Activated naive CD8-positive, alpha-beta T cell treated with anti-CD3 and anti-CD28 coated beads, Interleukin-2, amount 10 ng/mL, durations not matched to agents 7 days and 5 days (primary cell): ENCODE results near the gene KRT71. TPM values are rescaled to one million over a fixed set of nuclear protein-coding genes. Genes with fewer than 3 reads are reported as not detected.

Experiments used
- ATAC-seq: fragments of 150-1000 bp; cut with Tn5 transposase; one replicate; pipeline ENCODE4 v1.10.0; 2021; ENCODE audit warnings: low read depth, moderate library complexity
- POLR2A ChIA-PET: fragments of 350-600 bp; sonication (Branson Sonifier 250); formaldehyde crosslinking; loops from one replicate; lab custom pipeline; 2021; ENCODE audit warnings: antibody characterized with exemption; lab: Charles Lee
- DNase-seq: peaks from one replicate; pipeline ENCODE4 v3.0.0; 2021
- H3K27ac Mint-ChIP-seq: one replicate; pipeline ENCODE4 v1.8.0; 2022; ENCODE audit warnings: mild to moderate bottlenecking, mixed read lengths
- H3K27me3 Mint-ChIP-seq: one replicate; pipeline ENCODE4 v1.8.0; 2022; ENCODE audit warnings: mild to moderate bottlenecking, moderate library complexity, mixed read lengths
- H3K36me3 Mint-ChIP-seq: one replicate; pipeline ENCODE4 v1.8.0; 2021; ENCODE audit warnings: mild to moderate bottlenecking, mixed read lengths
- H3K4me1 Mint-ChIP-seq: one replicate; pipeline ENCODE4 v1.8.0; 2021; ENCODE audit warnings: mixed read lengths
- H3K4me3 Mint-ChIP-seq: one replicate; pipeline ENCODE4 v1.8.0; 2022; ENCODE audit warnings: mild to moderate bottlenecking, moderate library complexity, mixed read lengths
- H3K9me3 Mint-ChIP-seq: one replicate; pipeline ENCODE4 v1.8.0; 2021; ENCODE audit warnings: mixed read lengths
- total RNA-seq, 2 experiments: library from RNA; stranded (reverse); gene quantifications; one replicate each; pipeline ENCODE4 v1.2.3, GENCODE V29; 2021

Gene KRT71
- total RNA-seq, 2 experiments from 2014 or later, result not detected

DNA sequence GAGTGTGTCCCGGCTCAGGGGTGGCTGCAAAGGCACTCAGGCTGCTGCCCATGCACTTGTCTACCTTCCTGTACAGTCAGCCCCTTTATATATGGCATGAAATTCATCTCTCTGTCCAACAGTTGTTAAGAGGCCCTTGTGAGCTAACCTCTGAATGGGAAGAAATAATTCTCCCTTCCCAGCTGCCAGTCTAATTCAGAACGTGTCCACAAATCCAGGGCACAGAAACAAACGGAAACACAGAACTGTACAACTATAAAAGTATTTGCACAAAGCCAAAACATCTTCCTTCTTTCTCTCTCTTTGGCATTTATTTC, 33.6 kb downstream of the KRT71 start:
- no peaks in the 10 kb centered on the region for H3K36me3 Mint-ChIP-seq
- no peaks in the 10 kb centered on the region for H3K4me1 Mint-ChIP-seq
- ATAC-seq (no peak), DNase-seq (no peak)
- no peak overlapping the region for H3K4me3 Mint-ChIP-seq
- H3K27me3 Mint-ChIP-seq, result peaks cover 15% of the 10 kb centered on the region
- POLR2A ChIA-PET, result interaction anchor here (0.5 kb wide), 1 partner anchor 364 kb away, joined by 3 read pairs; no protein-coding TSS in a partner anchor
- H3K9me3 Mint-ChIP-seq, result no peaks in the 10 kb centered on the region
- H3K27ac Mint-ChIP-seq, result no peak overlapping the region

DNA sequence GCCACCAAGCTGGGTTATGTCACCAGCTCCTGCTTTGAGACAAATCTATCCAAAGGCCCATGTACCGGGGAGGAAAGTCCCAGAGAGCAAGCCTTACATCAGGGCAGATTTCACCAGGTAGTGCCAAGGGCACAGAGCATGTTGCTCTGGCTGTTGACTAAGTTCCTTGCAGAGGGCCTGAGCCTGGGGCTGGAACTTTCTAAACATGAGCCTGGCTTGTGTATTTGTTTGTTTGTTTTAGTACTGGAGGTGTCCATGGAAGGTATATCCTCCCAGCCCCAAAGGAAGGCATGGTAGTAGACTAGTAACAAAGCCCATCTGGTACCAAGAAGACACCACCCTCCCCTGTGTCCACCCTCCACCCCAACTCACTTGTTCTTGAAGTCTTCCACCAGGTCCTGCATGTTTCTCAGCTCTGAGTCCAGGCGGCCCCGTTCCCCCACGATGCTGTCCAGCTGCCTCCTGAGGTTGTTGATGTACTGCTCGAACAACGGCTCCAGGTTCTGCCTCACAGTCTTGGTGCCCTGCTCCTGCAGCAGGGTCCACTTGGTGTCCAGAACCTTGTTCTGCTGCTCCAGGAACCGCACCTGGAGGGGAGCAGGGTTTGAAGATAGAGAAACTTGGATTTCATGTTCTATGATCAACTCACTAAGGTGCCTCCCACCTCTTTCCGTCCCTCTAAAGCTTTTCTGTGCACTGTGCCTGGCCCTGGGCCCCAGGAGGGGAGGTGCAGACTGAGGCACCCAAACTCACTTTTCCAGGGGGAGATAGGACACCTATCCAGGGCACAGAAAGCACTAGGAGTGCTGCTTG, 34.2 kb downstream of the KRT71 start:
- POLR2A ChIA-PET, result no interaction called here
- Mint-ChIP-seq H3K36me3 (no peaks in the 10 kb centered on the region), H3K4me3 (no peak overlapping the region), H3K4me1 (no peaks in the 10 kb centered on the region), H3K27me3 (peaks cover 15% of the 10 kb centered on the region), H3K27ac (no peak overlapping the region), H3K9me3 (no peaks in the 10 kb centered on the region)
- ATAC-seq, result no peak
- DNase-seq, result no peak

DNA sequence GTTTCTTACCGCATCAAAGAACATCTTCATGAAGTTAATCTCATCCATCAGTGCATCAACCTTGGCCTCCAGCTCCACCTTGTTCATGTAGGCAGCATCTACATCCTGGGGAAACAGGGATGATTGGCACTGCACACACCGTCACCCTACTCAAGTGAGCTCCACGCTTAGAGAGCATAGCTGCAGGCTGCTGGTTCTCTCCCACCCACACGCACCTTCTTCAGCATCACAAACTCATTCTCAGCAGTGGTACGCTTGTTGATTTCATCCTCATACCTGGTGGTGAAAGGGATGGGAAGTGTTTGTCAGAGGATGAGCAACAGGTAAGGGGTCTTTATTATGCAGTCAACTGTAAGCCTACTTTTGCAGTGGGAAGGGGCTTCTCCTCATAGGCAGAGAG, 35.1 kb downstream of the KRT71 start:
- Mint-ChIP-seq H3K4me3 (no peak overlapping the region), H3K27me3 (peaks cover 17% of the 10 kb centered on the region), H3K9me3 (no peaks in the 10 kb centered on the region), H3K27ac (no peak overlapping the region), H3K36me3 (no peaks in the 10 kb centered on the region), H3K4me1 (no peaks in the 10 kb centered on the region)
- no peak for DNase-seq
- no peak for ATAC-seq
- POLR2A ChIA-PET, result no interaction called here

DNA sequence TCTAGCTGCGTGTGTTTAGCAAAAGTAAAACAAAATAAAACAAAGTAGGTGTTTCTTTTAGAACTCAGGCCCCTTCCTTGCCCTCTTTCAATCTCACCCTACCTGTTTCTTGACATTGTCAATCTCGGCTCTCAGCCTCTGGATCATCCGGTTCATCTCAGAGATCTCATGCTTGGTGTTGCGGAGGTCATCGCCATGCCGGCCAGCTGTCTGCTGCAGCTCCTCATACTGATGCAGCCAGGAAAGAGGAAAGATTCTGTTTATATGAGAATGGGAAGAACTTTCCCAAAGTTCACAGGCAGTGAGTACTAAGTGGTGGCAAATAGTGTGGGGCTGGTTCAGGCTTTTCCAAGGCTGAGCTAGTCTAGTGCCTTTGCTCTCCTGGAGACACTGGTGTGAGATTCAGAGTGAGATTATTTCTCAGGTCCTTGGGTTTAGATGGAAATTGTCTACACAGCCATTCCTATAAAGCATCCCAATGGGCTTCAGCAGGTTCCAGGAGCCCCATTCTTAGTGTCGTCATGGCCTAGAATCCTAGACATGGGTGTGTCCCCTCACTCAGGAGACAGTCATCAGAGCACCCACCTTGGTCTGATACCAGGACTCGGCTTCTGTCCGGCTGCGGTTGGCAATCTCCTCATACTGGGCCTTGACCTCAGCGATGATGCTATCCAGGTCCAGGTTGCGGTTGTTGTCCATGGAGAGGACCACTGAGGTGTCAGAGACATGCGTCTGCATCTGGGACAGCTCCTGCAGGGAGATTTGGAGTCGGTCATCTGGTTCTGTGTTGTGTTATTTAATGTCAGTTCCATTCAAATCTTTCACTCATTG, 35.7 kb downstream of the KRT71 start:
- Mint-ChIP-seq H3K9me3 (no peaks in the 10 kb centered on the region), H3K27me3 (peaks cover 17% of the 10 kb centered on the region), H3K4me3 (no peak overlapping the region), H3K4me1 (no peaks in the 10 kb centered on the region), H3K27ac (no peak overlapping the region), H3K36me3 (no peaks in the 10 kb centered on the region)
- ATAC-seq, result no peak
- DNase-seq, result no peak
- POLR2A ChIA-PET, result no interaction called here

DNA sequence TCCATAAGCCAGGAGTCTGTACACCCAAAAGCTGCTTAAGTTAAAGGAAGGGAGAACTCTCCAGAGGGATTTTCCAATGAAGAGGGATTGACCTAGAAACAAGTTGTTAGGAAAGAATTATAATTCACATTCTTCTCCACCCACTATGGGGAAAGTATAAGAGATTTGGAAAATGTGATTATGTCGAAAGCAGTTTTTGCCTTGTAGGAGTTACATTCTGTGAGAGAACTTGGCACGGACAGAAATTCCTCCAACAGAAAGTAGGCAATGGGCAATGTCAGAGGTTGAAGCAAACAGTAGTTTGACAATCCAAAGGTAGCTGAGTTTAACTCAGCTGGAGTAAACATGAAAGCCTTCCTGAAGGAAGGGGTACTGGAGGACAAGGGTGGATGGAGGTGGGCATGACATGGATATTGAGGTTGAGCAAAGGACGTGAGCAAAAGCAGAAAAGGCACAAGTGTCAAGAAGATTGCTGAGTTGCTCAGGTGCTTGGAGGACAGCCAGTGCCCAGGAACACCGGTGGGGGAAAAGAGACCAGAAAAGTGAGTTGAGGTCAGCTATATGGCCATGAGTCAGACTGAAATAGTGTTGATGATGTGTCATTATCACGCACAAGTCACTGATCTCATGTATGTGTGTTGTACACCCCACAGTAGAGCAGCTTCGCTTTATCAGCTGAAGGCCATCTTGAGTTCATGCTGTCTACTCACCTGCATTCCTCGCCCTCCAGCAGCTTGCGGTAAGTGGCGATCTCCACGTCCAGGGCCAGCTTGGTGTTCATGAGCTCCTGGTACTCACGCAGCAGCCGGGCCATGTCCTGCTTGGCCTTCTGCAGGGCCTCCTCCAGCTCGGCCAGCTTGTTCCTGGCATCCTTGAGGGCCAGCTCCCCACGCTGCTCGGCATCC, 36.8 kb downstream of the KRT71 start:
- Mint-ChIP-seq H3K4me1 (no peaks in the 10 kb centered on the region), H3K27ac (no peak overlapping the region), H3K27me3 (peaks cover 15% of the 10 kb centered on the region), H3K36me3 (peaks cover 1% of the 10 kb centered on the region), H3K9me3 (no peaks in the 10 kb centered on the region), H3K4me3 (no peak overlapping the region)
- POLR2A ChIA-PET, result no interaction called here
- DNase-seq (no peak), ATAC-seq (no peak)

DNA sequence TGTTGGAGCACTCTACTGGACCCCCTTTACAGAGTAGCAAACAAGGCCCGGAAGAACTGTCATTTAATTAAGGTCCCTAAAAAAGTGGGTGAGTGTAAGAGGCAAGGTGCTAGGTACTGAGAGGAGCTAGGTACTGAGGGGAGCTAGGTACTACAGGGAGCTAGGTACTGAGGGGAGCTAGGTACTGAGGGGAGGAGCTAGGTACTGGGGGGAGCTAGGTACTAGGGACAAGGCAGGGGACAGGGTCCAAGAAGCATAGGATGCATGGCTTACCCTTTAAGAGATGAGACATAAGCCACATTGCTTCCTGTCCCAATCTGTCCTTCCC, 37.7 kb downstream of the KRT71 start:
- POLR2A ChIA-PET, result no interaction called here
- Mint-ChIP-seq H3K4me3 (no peak overlapping the region), H3K9me3 (no peaks in the 10 kb centered on the region), H3K27ac (no peak overlapping the region), H3K27me3 (peaks cover 16% of the 10 kb centered on the region), H3K4me1 (no peaks in the 10 kb centered on the region), H3K36me3 (peaks cover 1% of the 10 kb centered on the region)
- DNase-seq (no peak), ATAC-seq (no peak)

DNA sequence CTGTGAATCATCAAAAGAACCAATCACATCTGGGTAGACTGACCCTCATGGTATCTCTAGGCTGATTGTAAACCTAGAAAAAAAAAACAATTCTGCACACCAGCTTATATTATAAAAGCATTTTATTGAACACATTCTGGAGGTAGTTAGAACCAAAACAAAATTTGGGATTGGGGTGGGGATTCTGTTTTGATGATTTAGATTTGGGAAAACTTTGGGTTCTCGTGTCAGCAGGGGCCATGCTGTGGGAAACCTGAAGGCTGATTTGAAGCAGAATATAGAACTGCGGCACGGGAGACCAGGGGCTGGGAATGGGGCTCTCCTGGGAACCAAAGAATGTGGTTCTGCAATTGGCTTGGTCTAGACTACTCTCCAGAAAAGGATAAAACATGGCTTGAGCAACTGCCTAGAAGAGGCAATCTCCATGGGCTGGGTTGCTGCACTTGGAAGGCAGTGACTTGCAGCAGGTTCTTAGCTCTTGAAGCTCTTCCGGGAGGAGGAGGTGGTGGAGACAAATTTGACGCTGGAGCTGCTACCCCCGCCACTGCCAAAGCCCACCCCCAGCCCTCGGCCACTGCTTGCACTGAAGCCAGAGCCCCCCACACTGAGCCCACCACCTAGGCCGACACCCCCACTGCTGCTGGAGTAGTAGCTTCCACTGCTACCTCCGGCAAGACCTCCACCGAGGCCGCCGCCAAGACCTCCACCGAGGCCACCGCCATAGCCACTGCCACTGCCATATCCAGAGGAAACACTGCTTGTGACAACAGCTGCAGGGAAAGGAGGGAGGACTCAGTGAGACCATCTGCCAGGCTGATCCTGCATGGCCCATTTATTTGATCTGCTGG, 38.2 kb downstream of the KRT71 start:
- ATAC-seq, result no peak
- no peaks in the 10 kb centered on the region for H3K4me1 Mint-ChIP-seq
- H3K27ac Mint-ChIP-seq, result no peak overlapping the region
- DNase-seq, result no peak
- POLR2A ChIA-PET, result no interaction called here
- no peak overlapping the region for H3K4me3 Mint-ChIP-seq
- no peaks in the 10 kb centered on the region for H3K9me3 Mint-ChIP-seq
- peaks cover 1% of the 10 kb centered on the region for H3K36me3 Mint-ChIP-seq
- peaks cover 16% of the 10 kb centered on the region for H3K27me3 Mint-ChIP-seq

DNA sequence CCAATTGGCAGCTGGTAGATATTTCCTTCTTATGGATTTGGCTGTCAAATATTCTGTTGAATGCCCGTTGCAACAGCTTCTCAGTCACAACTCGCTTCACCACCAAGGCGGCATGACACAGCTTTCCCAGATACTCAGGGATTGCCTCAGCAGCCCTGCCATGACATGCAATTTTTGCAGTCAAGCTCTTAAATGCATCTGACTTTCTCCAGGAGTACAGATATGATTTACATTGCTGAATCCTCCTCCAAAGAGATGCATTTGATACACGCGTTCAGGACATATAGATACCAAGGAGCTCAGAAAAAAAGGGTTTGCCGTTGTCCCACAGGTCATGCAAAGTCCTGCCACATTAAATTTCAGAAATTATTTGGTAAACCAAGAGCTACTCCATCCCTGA, 39.2 kb downstream of the KRT71 start:
- H3K27ac Mint-ChIP-seq, result no peak overlapping the region
- no peak overlapping the region for H3K4me3 Mint-ChIP-seq
- ATAC-seq, result no peak
- peaks cover 12% of the 10 kb centered on the region for H3K27me3 Mint-ChIP-seq
- POLR2A ChIA-PET, result no interaction called here
- H3K9me3 Mint-ChIP-seq, result no peaks in the 10 kb centered on the region
- peaks cover 1% of the 10 kb centered on the region for H3K36me3 Mint-ChIP-seq
- no peak for DNase-seq
- H3K4me1 Mint-ChIP-seq, result no peaks in the 10 kb centered on the region

DNA sequence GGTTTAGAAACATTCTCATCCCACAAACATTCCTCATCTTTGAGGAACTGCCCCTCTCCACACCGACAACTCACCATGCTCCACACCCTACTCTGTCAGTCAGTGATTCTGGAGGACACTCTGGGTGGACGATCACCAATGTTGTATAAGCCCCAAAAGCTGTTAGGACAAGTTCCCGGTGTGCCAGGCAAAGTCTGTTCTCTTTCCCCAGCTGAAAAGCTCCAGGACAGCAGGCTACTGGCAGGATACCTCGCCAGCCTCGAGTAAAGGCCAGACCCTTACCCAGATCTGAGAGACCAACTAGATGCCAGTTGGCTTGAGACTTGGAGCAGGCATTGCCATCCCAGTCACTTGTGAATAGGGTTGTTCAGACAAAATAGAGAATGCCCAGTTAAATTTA, 44.7 kb downstream of the KRT71 start:
- DNase-seq (no peak), ATAC-seq (no peak)
- no peak overlapping the region for H3K4me3 Mint-ChIP-seq
- H3K27ac Mint-ChIP-seq, result no peak overlapping the region
- H3K36me3 Mint-ChIP-seq, result peaks cover 1% of the 10 kb centered on the region
- POLR2A ChIA-PET, result no interaction called here
- H3K27me3 Mint-ChIP-seq, result peaks cover 38% of the 10 kb centered on the region
- H3K9me3 Mint-ChIP-seq, result no peaks in the 10 kb centered on the region
- no peaks in the 10 kb centered on the region for H3K4me1 Mint-ChIP-seq

DNA sequence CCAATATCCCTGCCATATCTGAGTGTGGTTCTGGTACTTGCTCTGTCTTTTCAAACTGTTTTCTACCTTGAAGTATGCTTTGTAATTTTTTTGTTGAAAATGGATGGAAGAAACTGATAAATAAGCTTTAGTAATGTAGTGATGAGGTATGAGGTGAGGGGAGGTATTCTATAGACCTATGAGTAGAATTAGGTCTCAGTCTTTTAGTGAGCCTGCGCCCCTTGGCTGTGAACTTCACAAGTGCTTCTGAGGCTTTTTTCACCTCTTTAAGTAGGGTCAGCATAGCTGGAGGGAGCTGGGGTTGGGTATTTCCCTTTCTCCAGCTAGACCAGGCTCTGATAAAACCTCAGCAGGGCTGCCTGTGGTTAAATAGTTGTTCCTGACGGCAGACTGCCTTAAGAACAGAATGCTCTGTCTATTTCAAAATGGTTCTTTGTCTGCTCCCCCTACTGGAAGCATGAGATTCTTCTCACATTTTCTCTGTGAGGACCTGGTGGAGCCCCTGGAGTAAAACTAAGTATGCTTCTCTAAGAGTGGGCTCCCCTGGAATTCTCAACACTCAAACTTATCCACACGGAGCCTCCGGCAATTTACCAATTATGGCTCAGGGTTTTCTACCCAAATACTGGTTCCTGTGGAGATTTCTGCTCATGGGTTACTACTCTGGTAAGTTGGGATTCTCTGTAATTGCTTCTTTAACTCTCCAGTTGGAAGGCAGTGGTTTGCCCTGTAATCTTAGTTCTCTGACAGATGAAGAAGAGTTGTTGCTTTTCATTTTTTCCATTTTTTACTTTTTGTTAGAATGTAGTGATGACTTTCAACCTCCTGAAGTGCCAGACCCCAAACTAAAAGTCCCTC, 45.9 kb downstream of the KRT71 start:
- peak; percentile 63 for ATAC-seq
- peaks cover 40% of the 10 kb centered on the region for H3K27me3 Mint-ChIP-seq

DNA sequence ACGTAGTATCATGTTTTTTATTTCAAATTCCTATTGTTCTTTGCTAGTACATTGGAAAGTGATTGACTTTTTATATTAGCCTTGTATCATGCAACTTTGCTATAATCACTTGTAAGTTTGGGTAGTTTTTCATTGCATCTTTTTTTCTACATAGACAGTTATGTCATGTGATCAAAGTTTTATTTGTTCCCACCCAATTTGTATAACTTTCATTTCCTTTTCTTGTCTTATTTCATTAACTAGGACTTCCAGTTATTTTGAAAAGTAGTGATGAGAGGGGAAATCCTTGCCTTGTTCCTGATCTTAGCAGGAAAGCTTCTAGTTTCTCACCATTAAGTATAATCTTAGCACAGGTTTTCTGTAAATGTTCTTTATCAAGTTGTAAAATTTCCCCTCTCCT, 50.1 kb downstream of the KRT71 start:
- Mint-ChIP-seq H3K27me3 (peaks cover 47% of the 10 kb centered on the region), H3K4me1 (no peaks in the 10 kb centered on the region), H3K4me3 (no peak overlapping the region), H3K27ac (no peak overlapping the region), H3K9me3 (no peaks in the 10 kb centered on the region), H3K36me3 (no peaks in the 10 kb centered on the region)
- DNase-seq (no peak), ATAC-seq (no peak)
- POLR2A ChIA-PET, result no interaction called here

More for the DNA sequence above, 45.9 kb downstream of the KRT71 start:
- H3K4me3 Mint-ChIP-seq, result no peak overlapping the region
- no peak overlapping the region for H3K27ac Mint-ChIP-seq
- H3K4me1 Mint-ChIP-seq, result no peaks in the 10 kb centered on the region
- H3K9me3 Mint-ChIP-seq, result no peaks in the 10 kb centered on the region
- DNase-seq, result no peak
- H3K36me3 Mint-ChIP-seq, result peaks cover 1% of the 10 kb centered on the region
- POLR2A ChIA-PET, result no interaction called here

DNA sequence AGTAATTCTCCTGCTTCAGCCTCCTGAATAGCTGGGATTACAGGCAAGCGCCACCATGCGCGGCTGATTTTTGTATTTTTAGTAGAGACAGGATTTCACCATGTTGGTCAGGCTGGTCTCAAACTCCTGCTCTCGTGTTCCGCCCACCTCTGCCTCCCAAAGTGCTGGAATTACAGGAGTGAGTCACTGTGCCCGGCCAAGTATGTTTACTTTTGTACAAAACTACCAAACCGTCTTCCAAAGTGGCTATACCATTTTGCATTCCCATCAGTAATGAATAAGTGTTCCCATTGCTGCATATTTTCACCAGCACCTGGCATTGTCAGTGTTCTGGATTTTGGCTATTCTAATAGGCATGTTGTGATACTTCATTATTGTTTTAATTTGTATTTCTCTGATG, 51.5 kb downstream of the KRT71 start:
- POLR2A ChIA-PET, result no interaction called here
- Mint-ChIP-seq H3K4me1 (no peaks in the 10 kb centered on the region), H3K9me3 (no peaks in the 10 kb centered on the region), H3K27ac (no peak overlapping the region), H3K27me3 (peaks cover 44% of the 10 kb centered on the region), H3K4me3 (no peak overlapping the region), H3K36me3 (no peaks in the 10 kb centered on the region)
- ATAC-seq (no peak), DNase-seq (no peak)
